PC-9 (cell line): Measurements from ENCODE around the gene MTX3. TPM values are rescaled to one million over a fixed set of nuclear protein-coding genes. Genes with fewer than 3 reads are reported as not detected.
A peak's percentile ranks its signal among the peaks of the same experiment; 100 is the strongest.

Source experiments
- BruUV-seq: library from RNA; stranded (reverse); fragments of 400-500 nt; replicated peaks from 2 replicates; lab custom pipeline; 2021; lab: Mats Ljungman, UMichigan
- CTCF ChIA-PET: fragments of 300-600 bp; sonication (Branson Sonifier 250); formaldehyde crosslinking; loops from one replicate; lab custom pipeline; 2022; ENCODE audit warnings: antibody characterized with exemption; lab: Charles Lee
- POLR2A ChIA-PET: fragments of 300-600 bp; sonication (Branson Sonifier 250); formaldehyde crosslinking; loops from one replicate; lab custom pipeline; 2022; ENCODE audit warnings: antibody characterized with exemption; ENCODE audit not compliant: unreplicated experiment; lab: Charles Lee
- DNase-seq, 2 experiments: peaks; one replicate each; pipeline versions ENCODE4 v3.0.0 to v3.0.0-alpha.2; 2015 to 2022; ENCODE audit warnings: mixed read lengths in 1 of 2
- H2AFZ ChIP-seq: fragments of 200-600 bp; sonication (generic); 2 replicates; pipeline ENCODE4 v1.8.1; 2017; ENCODE audit warnings: antibody characterized with exemption
- H3F3A ChIP-seq: fragments of 200-600 bp; sonication (generic); 2 replicates; pipeline ENCODE4 v1.8.1; 2017; ENCODE audit warnings: antibody characterized with exemption, mild to moderate bottlenecking, low read depth; ENCODE audit not compliant: insufficient read depth
- H3K27ac ChIP-seq: fragments of 200-600 bp; sonication (generic); 2 replicates; pipeline ENCODE4 v1.6.1; 2016; ENCODE audit warnings: mixed run types
- H3K27me3 ChIP-seq: fragments of 200-600 bp; sonication (generic); 2 replicates; pipeline ENCODE4 v1.6.1; 2016; ENCODE audit warnings: low read depth, mixed run types; ENCODE audit not compliant: insufficient read depth
- H3K36me3 ChIP-seq: fragments of 200-600 bp; sonication (generic); 2 replicates; pipeline ENCODE4 v1.6.1; 2016; ENCODE audit warnings: low read depth, mixed run types
- H3K4me1 ChIP-seq: fragments of 200-600 bp; sonication (generic); replicated peaks from 2 replicates; pipeline ENCODE4 v1.6.1; 2016; ENCODE audit warnings: mixed run types; ENCODE audit not compliant: insufficient read depth
- H3K4me2 ChIP-seq: fragments of 200-600 bp; sonication (generic); 2 replicates; pipeline ENCODE4 v1.6.1; 2017; ENCODE audit warnings: mixed run types
- H3K4me3 ChIP-seq: fragments of 200-600 bp; sonication (generic); 2 replicates; pipeline ENCODE4 v1.6.1; 2016; ENCODE audit warnings: mixed run types
- H3K79me2 ChIP-seq: fragments of 200-600 bp; sonication (generic); 2 replicates; pipeline ENCODE4 v1.6.1; 2017; ENCODE audit warnings: low read depth, mixed run types
- H3K9me2 ChIP-seq: fragments of 200-600 bp; sonication (generic); 2 replicates; pipeline ENCODE4 v1.8.1; 2017; ENCODE audit warnings: mild to moderate bottlenecking; ENCODE audit not compliant: insufficient read depth
- H3K9me3 ChIP-seq: fragments of 200-600 bp; sonication (generic); 2 replicates; pipeline ENCODE4 v1.8.1; 2016; ENCODE audit warnings: low read depth; ENCODE audit not compliant: insufficient read depth
- H4K20me1 ChIP-seq: fragments of 200-600 bp; sonication (generic); 2 replicates; pipeline ENCODE4 v1.8.1; 2017; ENCODE audit not compliant: insufficient read depth
- EZH2 ChIP-seq: fragments of 200-600 bp; sonication (generic); IDR thresholded peaks from 2 replicates; pipeline ENCODE4 v1.8.0; 2017; ENCODE audit warnings: antibody characterized with exemption, low read depth
- intact Hi-C: fragments of 100-400 bp; cut with micrococcal nuclease; formaldehyde crosslinking; loops from one replicate; pipeline ENCODE4 v1.10.0; 2022; ENCODE audit not compliant: unreplicated experiment
- total RNA-seq: library from RNA; stranded (reverse); gene quantifications from 2 replicates; pipeline ENCODE4 v1.2.3, GENCODE V29; 2021
- TF ChIP-seq, protein P1 (sequence below): fragments of 200-600 bp; sonication (generic); conservative IDR thresholded peaks from 2 replicates; pipeline ENCODE4 v1.6.1; 2017; ENCODE audit warnings: mixed run types, antibody characterized with exemption, mild to moderate bottlenecking, moderate library complexity

The MTX3 gene
- total RNA-seq, 1 experiment from 2014 or later = 22.8 TPM

DNA sequence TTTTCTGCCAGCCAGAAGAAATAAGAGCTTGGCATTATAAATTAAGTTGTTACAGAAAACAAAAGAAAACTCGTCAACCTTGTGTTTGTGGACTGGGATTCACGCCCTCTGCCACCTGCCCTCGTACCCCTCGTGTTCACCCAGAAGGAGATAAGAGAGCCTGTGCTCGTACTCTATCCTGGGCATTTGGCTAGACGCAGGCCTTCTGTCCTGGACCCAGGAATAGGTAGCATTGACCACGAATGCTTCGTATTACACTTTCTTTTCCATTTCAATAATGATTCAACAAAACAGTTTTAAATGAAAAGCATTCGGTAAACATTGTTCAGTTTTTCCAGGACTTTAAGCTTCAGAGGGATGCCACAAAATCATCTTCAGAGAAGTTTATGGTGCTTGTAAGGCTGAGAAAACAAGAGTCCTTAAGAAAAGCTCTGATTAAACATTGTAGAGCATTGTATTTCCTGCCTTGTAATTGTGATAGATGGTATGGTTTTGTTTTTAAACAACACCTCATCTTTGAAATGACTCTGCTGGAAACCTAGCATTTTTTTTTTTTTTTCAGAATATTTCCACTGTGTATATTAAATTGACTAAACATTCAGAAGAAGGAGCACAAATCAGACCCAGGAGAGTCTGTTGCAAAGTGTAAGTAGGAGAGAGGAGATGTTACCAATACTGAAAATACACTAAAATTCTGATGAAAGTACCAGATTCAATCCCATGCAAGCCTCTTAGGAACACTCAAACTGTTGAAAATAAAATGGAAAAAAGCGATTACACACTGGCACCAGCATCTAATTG, 27.6 kb downstream of the MTX3 start:
- no TSS peak for BruUV-seq
- Histone ChIP-seq H3K9me2 (no peaks in the 10 kb centered on the region), H3K4me2 (no peak overlapping the region), H3K27ac (no peak overlapping the region), H4K20me1 (no peaks in the 10 kb centered on the region), H2AFZ (no peak overlapping the region), H3K79me2 (no peaks in the 10 kb centered on the region), H3F3A (no peaks in the 10 kb centered on the region), H3K36me3 (no peaks in the 10 kb centered on the region), H3K4me3 (no peak overlapping the region), H3K9me3 (no peaks in the 10 kb centered on the region), H3K27me3 (no peaks in the 10 kb centered on the region), H3K4me1 (no peaks in the 10 kb centered on the region)
- CTCF ChIA-PET = no interaction called here
- DNase-seq = no peak
- intact Hi-C loops = no loop called here
- POLR2A ChIA-PET = interaction anchor here (0.7 kb wide), 1 partner anchor 17 kb away, joined by 3 read pairs; no protein-coding TSS in a partner anchor
- no peak for TF ChIP-seq EZH2
- TF ChIP-seq, protein P1, sequence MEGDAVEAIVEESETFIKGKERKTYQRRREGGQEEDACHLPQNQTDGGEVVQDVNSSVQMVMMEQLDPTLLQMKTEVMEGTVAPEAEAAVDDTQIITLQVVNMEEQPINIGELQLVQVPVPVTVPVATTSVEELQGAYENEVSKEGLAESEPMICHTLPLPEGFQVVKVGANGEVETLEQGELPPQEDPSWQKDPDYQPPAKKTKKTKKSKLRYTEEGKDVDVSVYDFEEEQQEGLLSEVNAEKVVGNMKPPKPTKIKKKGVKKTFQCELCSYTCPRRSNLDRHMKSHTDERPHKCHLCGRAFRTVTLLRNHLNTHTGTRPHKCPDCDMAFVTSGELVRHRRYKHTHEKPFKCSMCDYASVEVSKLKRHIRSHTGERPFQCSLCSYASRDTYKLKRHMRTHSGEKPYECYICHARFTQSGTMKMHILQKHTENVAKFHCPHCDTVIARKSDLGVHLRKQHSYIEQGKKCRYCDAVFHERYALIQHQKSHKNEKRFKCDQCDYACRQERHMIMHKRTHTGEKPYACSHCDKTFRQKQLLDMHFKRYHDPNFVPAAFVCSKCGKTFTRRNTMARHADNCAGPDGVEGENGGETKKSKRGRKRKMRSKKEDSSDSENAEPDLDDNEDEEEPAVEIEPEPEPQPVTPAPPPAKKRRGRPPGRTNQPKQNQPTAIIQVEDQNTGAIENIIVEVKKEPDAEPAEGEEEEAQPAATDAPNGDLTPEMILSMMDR = no peak

DNA sequence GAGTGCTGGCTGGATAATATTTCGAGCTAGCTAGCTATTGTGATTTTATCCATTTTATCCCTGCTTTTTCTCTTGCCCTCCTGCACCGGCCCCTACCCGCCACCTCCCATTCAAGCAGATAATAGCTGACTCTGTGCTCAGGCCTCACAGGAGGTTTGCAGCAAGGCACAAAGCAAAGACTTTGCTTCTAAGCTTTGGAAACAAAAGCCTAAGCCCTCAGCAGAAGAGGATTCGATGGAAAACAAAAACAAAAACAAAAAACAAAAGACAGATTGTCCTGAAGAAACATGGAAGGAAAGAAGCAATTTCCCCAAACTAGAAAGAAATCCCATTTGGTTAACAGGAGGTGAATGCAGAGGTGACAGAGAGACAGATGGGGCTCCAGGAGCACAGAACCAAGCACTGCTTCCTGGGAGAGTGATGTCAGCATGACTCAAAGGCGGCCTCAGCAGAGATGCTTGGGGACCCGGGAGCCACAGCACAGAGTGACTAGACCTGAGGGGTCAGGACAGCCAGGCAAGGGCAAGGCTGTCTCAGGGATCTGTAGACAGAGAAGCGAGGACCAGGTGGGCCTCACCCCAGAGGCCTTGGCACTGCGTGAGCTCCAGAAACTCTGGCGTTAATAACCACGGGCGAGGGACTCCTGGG, 28.4 kb downstream of the MTX3 start:
- no TSS peak for BruUV-seq
- H3K36me3 ChIP-seq = no peaks in the 10 kb centered on the region
- H3K4me3 ChIP-seq = no peak overlapping the region
- no peaks in the 10 kb centered on the region for H3K9me2 ChIP-seq
- ChIA-PET CTCF (no interaction called here), POLR2A (interaction anchor here (0.6 kb wide), 1 partner anchor 14 kb away, joined by 4 read pairs; no protein-coding TSS in a partner anchor)
- H3K4me1 ChIP-seq = no peaks in the 10 kb centered on the region
- no peaks in the 10 kb centered on the region for H3K9me3 ChIP-seq
- H3K27ac ChIP-seq = no peak overlapping the region
- TF ChIP-seq, protein P1 = no peak
- TF ChIP-seq EZH2 = no peak
- no peaks in the 10 kb centered on the region for H3K27me3 ChIP-seq
- no peaks in the 10 kb centered on the region for H3K79me2 ChIP-seq
- no peaks in the 10 kb centered on the region for H3F3A ChIP-seq
- intact Hi-C loops = no loop called here
- H2AFZ ChIP-seq = no peak overlapping the region
- H3K4me2 ChIP-seq = no peak overlapping the region
- no peaks in the 10 kb centered on the region for H4K20me1 ChIP-seq
- DNase-seq = peak in 1 of 2 experiments; percentile 7

DNA sequence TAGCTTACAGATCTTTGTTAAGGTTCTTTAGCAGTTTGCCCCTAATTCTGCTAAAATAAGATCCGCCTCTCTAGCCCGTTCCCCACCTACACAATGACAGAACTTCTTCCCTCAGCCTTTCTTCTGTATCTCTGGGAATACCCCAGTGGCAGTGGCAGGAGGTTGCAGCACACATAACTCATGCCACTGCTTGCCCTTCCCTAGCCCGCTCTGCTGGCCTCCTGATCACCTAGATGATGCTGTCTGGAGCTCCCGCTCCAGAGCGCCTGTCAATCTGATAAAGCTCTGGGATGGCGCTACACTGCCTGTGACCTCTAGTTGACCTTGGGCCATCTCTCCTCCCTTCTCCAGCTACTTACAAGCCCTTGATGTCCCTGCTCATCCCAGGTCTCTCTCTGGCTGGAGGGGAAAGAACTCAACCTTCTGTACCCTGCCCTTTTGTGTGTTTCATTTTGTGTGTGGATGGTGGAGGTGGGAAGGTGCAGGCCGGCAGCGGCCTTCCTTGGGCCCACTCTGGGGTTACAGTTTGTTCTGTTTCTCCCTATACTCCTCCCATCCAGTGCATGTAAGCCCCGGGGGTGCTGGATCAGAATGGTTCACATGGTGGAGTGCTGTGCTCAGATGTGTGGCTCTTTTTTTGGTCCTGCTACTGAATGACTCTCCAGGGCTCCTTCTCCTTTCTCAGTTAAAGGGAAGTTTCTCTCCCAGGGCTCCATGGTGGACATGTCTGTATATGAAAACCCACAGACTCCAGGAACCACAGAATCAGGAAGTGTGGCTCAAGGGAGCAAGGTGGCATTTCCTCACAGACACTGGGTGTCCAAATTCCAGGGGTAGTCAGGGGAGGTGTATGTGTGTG, 29.1 kb downstream of the MTX3 start:
- BruUV-seq = no TSS peak
- H3K36me3 ChIP-seq = no peaks in the 10 kb centered on the region
- no peak overlapping the region for H2AFZ ChIP-seq
- no peaks in the 10 kb centered on the region for H3K27me3 ChIP-seq
- H3K9me2 ChIP-seq = no peaks in the 10 kb centered on the region
- no peak overlapping the region for H3K4me3 ChIP-seq
- H3K4me2 ChIP-seq = no peak overlapping the region
- POLR2A ChIA-PET = interaction anchor here (0.6 kb wide), 1 partner anchor 14 kb away, joined by 4 read pairs; no protein-coding TSS in a partner anchor
- CTCF ChIA-PET = no interaction called here
- H4K20me1 ChIP-seq = no peaks in the 10 kb centered on the region
- no peaks in the 10 kb centered on the region for H3K79me2 ChIP-seq
- no peaks in the 10 kb centered on the region for H3K9me3 ChIP-seq
- no peak for DNase-seq
- H3K27ac ChIP-seq = no peak overlapping the region
- H3F3A ChIP-seq = no peaks in the 10 kb centered on the region
- no peak for TF ChIP-seq EZH2
- TF ChIP-seq, protein P1 = no peak
- H3K4me1 ChIP-seq = no peaks in the 10 kb centered on the region
- intact Hi-C loops = no loop called here
